Fibroblast of the conjunctiva (primary cell): ENCODE results near the gene MRPL49.

Source experiments
- DNase-seq: peaks from one replicate; pipeline ENCODE4 v3.0.0-alpha.2; 2010; ENCODE audit warnings: low read depth

The MRPL49 gene

GRCh38 chr11:65121865-65122696 is at the start of gene MRPL49, which contains the start of gene FAU:
Gene MRPL49, plus strand, starts transcription at chr11:65122321. Its CDS starts 26 bp downstream, at chr11:65122347.
Gene FAU, minus strand, starts transcription at chr11:65122134. Its CDS starts 321 bp downstream, at chr11:65121813.
- peak; percentile 94 for DNase-seq

GRCh38 chr11:65072631-65072966 is 49.5 kb upstream of the MRPL49 start:
- no peak for DNase-seq

- no peak for DNase-seq
Measured at GRCh38 chr11:65077451-65077850, 44.7 kb upstream of the MRPL49 start.

DNA sequence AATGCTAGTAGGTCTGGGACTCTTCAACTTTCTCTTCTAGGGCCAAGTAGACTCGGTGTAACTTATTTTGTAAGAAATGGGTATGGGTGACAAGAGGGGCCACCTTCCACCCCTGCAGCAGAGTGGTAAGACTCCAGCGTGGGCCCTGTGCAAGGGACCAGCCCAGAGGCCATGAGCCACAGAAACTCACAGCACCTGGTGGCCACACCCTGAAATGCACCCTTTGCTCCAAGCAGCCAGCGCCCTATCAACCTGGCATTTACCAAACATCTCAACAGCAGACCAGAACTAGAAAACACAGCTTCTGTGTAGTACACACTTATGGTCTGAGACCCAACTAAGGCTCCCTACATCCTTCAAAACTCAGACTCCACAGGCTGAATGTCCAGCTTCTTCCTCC is 44.0 kb upstream of the MRPL49 start:
- DNase-seq = no peak

DNA sequence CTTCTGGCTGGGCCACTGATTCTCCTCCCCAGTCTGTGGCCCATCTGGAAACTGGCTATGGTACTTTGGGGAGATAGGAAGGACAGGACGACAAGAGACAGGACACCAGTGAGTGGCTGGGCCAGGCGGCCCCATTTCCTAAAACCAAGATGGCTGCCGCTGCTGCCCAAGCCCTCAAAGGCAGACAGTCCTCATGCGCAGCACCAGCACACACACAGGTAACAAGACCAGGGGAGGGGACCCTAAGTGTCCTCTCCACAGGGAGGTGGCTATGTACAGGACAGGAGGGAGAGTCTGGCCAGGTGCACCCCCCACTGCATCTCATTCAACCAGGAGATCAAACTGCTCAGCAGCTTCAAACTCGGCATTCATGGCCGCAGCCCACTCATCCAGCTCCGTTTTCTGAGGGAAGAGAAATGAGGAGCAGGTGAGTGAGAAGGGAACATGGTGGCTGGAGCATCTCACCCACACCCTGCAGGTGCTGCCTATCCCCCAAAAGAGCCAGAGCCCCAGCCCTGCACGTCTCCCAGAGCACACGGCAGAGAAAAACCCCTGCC is 43.3 kb upstream of the MRPL49 start:
- no peak for DNase-seq

- DNase-seq = no peak
Measured at GRCh38 chr11:65083134-65083833, 38.8 kb upstream of the MRPL49 start.

DNA sequence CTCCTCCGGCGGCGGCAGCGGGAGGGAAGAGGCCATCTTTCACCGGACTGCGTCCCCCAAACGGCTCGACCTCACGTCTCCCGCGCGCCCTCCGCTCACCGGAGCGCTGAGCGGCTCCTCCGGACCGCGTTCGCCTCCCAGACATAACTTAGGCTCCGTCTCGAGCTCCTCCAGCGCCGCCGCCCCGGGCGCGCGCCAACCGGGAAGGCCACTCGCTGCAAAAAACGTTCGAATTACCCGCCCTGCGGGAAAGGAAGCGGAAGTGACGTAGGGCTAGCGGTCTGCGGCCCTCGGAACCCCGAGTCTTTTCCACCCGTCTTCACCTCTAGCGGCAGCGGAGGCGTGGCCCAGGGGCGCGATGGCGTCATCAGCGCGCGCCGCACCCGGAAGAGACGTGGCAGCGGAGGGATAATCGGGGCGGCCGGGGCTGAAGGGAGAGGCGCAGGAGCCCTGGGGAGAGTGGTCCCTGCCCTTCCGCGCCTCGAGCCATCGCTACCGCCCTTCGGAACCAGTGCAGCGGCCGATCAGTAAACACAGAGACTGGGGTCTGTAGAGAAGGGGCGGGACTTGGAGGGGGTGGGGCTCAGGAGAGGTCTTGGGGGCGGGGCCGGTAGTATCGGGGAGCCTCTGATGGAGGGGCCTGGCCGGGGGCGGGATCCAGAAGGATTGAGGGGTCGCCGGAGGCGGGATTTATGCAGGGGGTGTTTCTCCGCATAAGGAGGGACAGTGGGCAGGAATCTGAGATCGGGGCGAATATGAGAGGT is 38.1 kb upstream of the MRPL49 start, which contains the start of the genes CDCA5 and ZFPL1:
Gene CDCA5, minus strand, starts transcription at position 207 of the 764 bp plus-strand sequence. Its CDS starts 62 bp downstream, at position 145.
Gene ZFPL1, plus strand, starts transcription at position 389 of the 764 bp plus-strand sequence. CDS start 477 bp downstream, outside the sequence.
- peak; percentile 88 for DNase-seq

- DNase-seq = no peak
Measured at GRCh38 chr11:65084598-65085375, 37.3 kb upstream of the MRPL49 start.

GRCh38 chr11:65085446-65085845 is 36.7 kb upstream of the MRPL49 start:
- no peak for DNase-seq

DNA sequence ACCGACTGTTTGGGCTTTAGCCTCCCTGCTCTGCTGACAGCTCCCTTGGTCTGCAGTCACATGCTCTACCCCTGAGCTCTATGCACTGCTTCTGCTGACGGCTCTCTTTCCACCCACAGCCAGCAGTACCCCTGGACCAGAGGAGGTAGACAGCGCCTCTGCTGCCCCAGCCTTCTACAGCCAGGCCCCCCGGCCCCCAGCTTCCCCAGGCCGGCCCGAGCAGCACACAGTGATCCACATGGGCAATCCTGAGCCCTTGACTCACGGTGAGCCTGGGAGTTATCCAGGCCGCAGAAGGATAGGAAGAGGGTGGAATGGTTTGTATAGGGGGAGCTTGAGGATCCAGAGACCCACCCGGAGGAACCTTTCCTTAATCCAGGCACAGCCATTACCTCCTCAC is 35.3 kb upstream of the MRPL49 start:
- no peak for DNase-seq

GRCh38 chr11:65087216-65087615 is 34.9 kb upstream of the MRPL49 start:
- no peak for DNase-seq

GRCh38 chr11:65087827-65088226 is 34.3 kb upstream of the MRPL49 start:
- DNase-seq = no peak

DNA sequence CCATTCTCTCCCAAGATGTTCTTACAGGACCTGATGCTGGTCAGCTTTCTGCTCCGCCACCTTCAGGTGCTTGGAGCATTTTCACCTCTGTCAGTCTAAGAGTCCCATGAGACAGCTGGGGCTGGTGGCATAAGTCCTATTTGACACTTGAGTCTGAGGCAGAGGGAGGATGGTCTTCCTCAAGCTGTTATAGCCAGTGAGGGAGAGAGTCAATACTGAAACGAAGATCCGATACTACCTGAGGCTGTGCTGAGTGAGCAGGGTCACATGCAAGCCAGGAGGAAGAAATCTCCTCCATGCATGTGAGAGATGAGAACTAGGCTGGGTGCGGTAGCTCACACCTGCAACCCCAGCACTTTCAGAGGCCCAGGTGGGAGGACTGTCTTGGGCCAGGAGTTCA is 32.5 kb upstream of the MRPL49 start:
- DNase-seq = no peak

DNA sequence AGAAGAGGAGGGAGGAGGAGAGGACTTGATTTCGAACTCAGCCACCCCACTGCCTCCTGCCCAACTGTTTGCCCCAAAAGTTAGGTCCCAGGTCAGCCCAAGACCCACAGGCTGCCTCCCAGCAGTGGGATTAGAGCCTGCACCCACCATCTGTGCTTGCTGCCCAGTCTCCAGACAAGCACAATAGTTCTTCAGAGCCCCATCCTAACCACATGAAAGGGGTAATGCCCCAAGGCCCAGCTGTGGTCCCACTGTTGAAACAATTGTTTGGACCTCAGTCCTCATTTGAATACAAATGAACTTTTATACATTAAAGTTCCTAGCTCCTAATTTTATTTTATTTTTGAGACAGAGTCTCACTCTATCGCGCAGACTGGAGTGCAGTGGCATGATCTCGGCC is 31.5 kb upstream of the MRPL49 start:
- DNase-seq = no peak

- no peak for DNase-seq
Measured at GRCh38 chr11:65095427-65095826, 26.7 kb upstream of the MRPL49 start.

GRCh38 chr11:65095974-65096806 is 25.9 kb upstream of the MRPL49 start, which contains the start of gene VPS51:
Gene VPS51, plus strand, starts transcription at chr11:65096214. Its CDS starts 37 bp downstream, at chr11:65096251.
- peak; percentile 79 for DNase-seq

GRCh38 chr11:65096926-65097325 is 25.2 kb upstream of the MRPL49 start:
- no peak for DNase-seq

- no peak for DNase-seq
Measured at GRCh38 chr11:65100674-65101350, 21.3 kb upstream of the MRPL49 start.
